ENCODE measurements around the gene C2orf80. TPM values are rescaled to one million over a fixed set of nuclear protein-coding genes. Genes with fewer than 3 reads are reported as not detected.

C2orf80 gene
- total and polyA plus RNA-seq, 9 of the 15 experiments (the other 6 are each of a cell fraction or from before 2014, with no cell fraction given): not detected

- H3K4me1 ChIP-seq (replicated peaks in 1 of 2; ENCODE audit: control insufficient read depth in 2 of 2, insufficient read depth in 2 of 2, low read length in 2 of 2): no peaks in the 10 kb centered on the region; a peak in 1 of 5 replicates
- H3K4me2 ChIP-seq (ENCODE audit: insufficient read depth, low read length): no peak overlapping the region
- ATAC-seq (no peak), DNase-seq (ENCODE audit: extremely low read depth in 1 of 4, low spot score in 3 of 4) (no peak), FAIRE-seq (no peak)
- no peak overlapping the region for H3K4me3 ChIP-seq
- no peaks in the 10 kb centered on the region for H3K36me3 ChIP-seq (ENCODE audit: control insufficient read depth, insufficient read depth, low read length)
- no peaks in the 10 kb centered on the region for H3K9me1 ChIP-seq (ENCODE audit: control insufficient read depth, insufficient read depth, low read length)
- POLR2A ChIA-PET: interaction anchor here (0.5 kb wide), 1 partner anchor 469 kb away, joined by 3 read pairs; no protein-coding TSS in a partner anchor
- no peak overlapping the region for H3K9ac ChIP-seq (ENCODE audit: insufficient read depth in 1 of 2, low read depth in 2 of 2, low read length in 2 of 2)
- H2AFZ ChIP-seq (ENCODE audit: low read depth, low read length): no peak overlapping the region
- in situ Hi-C loops (cut with MboI): no loop called here
- no peaks in the 10 kb centered on the region for H3K79me2 ChIP-seq (ENCODE audit: control insufficient read depth, insufficient read depth, low read length)
- H3K27ac ChIP-seq (ENCODE audit: extremely low read depth, low read depth, low read length): no peak overlapping the region
- intact Hi-C loops (cut with micrococcal nuclease): no loop called here
- no peaks in the 10 kb centered on the region for H3K9me3 ChIP-seq (replicated peaks; ENCODE audit: control insufficient read depth, insufficient read depth, low read depth, low read length)
- no peaks in the 10 kb centered on the region for H4K20me1 ChIP-seq (replicated peaks; ENCODE audit: control insufficient read depth, insufficient read depth, low read length)
- H3K27me3 ChIP-seq (ENCODE audit: control insufficient read depth in 2 of 2, insufficient read depth in 2 of 2, low read length in 2 of 2): no peaks in the 10 kb centered on the region
- TF ChIP-seq, protein P1, sequence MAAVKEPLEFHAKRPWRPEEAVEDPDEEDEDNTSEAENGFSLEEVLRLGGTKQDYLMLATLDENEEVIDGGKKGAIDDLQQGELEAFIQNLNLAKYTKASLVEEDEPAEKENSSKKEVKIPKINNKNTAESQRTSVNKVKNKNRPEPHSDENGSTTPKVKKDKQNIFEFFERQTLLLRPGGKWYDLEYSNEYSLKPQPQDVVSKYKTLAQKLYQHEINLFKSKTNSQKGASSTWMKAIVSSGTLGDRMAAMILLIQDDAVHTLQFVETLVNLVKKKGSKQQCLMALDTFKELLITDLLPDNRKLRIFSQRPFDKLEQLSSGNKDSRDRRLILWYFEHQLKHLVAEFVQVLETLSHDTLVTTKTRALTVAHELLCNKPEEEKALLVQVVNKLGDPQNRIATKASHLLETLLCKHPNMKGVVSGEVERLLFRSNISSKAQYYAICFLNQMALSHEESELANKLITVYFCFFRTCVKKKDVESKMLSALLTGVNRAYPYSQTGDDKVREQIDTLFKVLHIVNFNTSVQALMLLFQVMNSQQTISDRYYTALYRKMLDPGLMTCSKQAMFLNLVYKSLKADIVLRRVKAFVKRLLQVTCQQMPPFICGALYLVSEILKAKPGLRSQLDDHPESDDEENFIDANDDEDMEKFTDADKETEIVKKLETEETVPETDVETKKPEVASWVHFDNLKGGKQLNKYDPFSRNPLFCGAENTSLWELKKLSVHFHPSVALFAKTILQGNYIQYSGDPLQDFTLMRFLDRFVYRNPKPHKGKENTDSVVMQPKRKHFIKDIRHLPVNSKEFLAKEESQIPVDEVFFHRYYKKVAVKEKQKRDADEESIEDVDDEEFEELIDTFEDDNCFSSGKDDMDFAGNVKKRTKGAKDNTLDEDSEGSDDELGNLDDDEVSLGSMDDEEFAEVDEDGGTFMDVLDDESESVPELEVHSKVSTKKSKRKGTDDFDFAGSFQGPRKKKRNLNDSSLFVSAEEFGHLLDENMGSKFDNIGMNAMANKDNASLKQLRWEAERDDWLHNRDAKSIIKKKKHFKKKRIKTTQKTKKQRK (IDR thresholded peaks at IDR 0.05; ENCODE audit: borderline replicate concordance, low read depth, low read length): no peak
- TF ChIP-seq NUFIP1 (IDR thresholded peaks at IDR 0.05; ENCODE audit: partially characterized antibody) (no peak), RNF2 (IDR thresholded peaks at IDR 0.05) (no peak), ELK1 (CRISPR knock-in tag; IDR thresholded peaks at IDR 0.05) (no peak), ZNF23 (CRISPR knock-in tag; IDR thresholded peaks at IDR 0.05) (no peak)
- CTCF ChIA-PET (ENCODE audit: low intra/inter-chr PET ratio): no interaction called here
- 43% methylated on average over 3 of the region's 3 CpGs for WGBS (ENCODE audit: insufficient coverage, low coverage, missing lambda C conversion rate)
- BruUV-seq (replicated peaks): no TSS peak
These were observed 17.9 kb upstream of the C2orf80 start for GRCh38 chr2:208207769-208208168.

Measured in K562 (cell line).